ENCODE results near the gene MT1G.
"Not testable (repeated sequence)": the region's sequence is repeated elsewhere in the genome, so short reads cannot be mapped to it uniquely, and the experiment has no call there.

Gene MT1G

DNA sequence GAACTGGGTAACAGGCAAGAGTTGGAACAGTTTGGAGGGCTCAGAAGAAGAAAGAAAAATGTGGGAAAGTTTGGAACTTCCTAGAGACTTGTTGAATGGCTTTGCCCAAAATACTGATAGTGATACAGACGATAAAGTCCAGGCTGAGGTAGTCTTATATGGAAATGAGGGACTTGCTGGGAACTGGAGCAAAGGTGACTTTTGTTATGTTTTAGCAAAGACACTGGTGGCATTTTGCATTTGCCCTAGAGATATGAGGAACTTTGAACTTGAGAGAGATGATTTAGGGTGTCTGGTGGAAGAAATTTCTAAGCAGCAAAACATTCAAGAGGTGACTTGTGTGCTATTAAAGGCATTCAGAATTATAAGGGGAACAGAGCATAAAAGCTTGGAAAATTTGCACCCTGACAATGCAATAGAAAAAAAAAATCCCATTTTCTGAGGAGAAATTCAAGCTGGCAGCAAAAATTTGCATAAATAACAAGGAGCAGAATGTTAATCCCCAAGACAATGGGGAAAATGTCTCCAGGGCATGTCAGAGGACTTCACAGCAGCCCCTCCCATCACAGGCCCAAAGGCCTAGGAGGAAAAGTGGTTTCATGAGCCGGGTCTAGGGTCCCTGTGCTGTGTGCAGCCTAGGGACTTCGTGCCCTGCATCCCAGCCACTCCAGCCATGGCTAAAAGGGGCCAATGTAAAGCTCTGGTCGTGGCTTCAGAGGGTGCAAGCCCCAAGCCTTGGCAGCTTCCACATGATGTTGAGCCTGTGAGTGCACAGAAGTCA lies 46.0 kb downstream of the MT1G start:
- DNase-seq (ENCODE audit: low read depth in 1 of 2, low spot score in 1 of 2), result not testable (repeated sequence)

DNA sequence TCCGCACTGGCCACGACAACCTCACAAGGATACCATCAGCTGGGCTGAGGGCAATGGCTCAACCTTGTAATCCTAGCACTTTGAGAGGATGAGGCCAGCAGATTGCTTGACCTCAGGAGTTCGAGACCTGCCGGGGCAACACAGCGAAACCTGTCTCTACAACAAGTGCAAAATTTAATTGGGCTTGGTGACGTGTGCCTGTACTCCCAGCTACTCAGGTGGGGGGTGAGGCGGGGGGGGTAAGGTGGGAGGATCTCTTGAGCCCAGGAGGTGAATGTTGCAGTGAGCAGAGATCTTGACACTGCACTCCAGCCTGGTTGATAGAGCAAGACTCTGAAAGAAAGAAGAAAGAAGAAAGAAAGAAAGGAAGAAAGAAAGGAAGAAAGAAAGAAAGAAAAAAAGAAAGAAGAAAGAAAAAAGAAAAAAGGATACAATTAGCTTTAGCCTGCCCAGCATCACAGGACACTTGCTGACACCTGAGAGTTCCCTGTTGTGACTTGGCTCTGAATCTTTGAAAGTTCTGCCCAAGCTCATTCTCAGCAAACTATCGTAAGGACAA lies 47.4 kb downstream of the MT1G start:
- no peak for DNase-seq (ENCODE audit: low read depth in 1 of 2, low spot score in 1 of 2)

DNA sequence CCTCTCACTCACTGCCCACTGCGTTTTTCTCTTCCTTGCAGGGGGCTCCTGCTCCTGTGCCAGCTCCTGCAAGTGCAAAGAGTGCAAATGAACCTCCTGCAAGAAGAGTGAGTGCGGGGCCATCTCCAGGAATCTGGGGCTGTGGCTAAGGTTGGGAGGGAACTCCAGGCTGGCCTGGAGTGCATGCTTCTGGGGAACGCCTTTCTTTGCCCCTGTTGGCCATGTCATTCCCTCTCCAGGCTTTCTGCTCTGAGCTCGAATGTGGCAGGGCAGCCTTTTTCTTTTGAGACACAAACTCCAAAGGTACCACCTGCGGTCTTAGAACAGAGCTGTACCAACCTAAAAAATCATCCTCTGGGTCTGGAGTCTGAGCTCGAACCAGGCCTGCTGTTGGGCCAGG lies 49.7 kb downstream of the MT1G start:
- DNase-seq (ENCODE audit: low read depth in 1 of 2, low spot score in 1 of 2), result no peak

DNA sequence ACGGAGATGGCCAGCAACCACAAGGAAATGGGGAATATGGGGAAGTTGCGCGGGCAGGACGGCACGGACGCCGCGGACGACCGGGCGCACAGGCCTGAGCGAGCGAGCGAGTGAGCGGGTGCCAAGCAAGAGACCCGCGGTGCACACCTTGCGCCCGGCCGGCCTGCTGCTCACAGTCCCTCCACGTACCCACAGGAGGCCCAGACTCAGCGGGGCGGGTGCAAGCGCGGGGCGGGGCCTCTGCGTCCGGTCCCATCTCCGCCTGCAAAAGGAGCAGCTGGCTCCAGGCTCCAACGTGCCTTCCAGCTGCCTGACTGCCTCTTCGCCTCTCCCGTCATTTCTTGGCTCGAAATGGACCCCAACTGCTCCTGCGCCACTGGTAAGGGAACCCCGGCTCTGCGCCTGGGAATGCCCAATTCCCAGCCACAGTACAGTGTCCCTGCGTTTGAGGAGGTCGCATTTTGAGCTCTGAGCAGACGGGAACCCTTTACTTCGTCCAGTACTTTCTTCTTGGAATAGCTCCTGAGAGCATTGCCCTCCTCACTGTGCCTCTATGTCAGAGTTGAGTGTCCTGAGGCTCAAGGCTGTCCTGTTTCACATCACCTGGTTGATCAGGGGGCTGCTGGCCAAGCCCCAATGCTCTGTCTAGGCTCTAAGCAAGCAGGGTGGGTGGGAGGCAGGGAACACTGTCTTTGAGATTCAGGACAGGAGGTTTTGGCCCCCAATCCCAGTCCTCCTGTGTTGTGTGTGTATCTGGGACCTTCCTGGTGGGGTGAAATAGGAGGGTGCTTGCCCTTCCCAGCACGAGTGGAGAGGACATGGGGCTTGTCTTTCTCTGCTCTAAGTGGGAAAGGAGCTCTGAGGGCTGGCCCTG lies 50.4 kb downstream of the MT1G start:
- peak in 1 of 2 donors; percentile 33 for DNase-seq (ENCODE audit: low read depth in 1 of 2, low spot score in 1 of 2)
